IPS-18c (cell line): Measurements from ENCODE around the gene DNAH17.

ENCODE experiments used
- H3K4me3 ChIP-seq: 2 replicates; pipeline ENCODE4 v1.7.0; 2013; ENCODE audit warnings: low read depth, mild to moderate bottlenecking, low read length, moderate library complexity; ENCODE audit not compliant: insufficient read depth
- H3K9me3 ChIP-seq: one replicate; pipeline ENCODE4 v1.6.1; 2013; ENCODE audit warnings: mild to moderate bottlenecking, low read length, moderate library complexity; ENCODE audit not compliant: control insufficient read depth, insufficient read depth

The DNAH17 gene

DNA sequence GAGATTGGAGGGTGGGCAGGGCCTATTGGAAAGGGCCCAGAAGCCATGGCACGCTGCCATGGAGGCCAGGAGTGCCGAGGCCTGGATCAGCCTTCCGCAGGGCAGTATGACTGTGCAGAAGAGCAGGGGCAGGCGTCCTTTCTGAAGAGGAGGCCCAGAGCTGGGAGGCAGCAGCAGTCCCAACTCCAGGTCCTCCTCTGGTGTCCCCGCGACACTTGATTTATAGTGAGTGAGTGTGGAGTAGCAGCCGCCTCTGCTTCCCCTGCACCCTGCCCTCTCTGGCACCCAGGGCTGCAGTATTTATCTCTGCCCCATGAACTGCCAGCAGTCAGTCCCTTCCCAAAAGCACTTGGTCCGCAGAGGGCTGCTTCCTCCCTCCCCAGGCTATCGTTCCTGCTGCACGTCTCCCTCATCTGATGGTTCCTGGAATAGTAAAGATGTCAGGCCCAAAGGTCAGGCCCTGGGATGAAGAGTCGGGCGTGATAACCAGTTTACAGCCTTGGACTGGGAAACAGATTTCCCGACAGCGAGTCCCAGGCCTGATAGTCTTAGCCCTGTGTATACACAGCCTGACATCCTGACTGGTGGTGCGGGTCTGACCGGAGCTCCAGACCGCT is 165.8 kb downstream of the DNAH17 start:
- H3K4me3 ChIP-seq = no peak overlapping the region
- peaks cover 6% of the 10 kb centered on the region for H3K9me3 ChIP-seq

DNA sequence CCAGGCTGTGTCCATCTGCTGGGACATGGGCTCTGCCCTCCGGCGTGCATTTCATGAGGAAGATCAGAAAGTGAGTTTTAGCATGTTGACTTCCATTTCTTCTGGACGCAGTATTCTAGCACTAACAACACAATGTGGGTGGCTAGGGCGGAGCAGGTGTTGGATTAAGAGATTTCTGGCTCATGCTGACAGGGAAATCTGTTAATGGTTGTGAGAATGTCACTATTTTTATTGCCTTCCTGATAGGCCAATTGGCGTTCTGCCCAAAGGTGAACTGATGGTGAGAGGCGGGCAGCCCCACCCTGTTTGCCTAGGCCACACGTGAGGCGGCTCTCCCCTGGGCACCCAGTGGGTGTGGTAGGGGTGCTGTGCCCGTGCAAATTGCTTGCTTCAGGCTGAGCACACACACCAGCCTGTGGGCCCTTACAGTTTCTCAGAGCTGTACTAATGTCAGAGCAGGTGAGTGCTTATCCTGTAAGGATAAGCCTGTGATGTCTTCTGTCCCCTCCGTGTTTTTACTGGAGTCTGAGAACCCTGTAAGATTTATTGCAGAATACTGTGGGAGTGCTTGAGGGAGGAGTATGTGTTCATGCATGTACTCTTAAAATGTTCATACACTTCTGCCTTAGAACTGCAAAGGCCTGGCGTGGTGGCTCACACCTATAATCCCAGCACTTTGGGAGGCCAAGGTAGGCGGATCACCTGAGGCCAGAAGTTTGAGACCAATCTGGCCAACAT is 167.8 kb downstream of the DNAH17 start:
- Histone ChIP-seq H3K9me3 (peaks cover 3% of the 10 kb centered on the region), H3K4me3 (no peak overlapping the region)

DNA sequence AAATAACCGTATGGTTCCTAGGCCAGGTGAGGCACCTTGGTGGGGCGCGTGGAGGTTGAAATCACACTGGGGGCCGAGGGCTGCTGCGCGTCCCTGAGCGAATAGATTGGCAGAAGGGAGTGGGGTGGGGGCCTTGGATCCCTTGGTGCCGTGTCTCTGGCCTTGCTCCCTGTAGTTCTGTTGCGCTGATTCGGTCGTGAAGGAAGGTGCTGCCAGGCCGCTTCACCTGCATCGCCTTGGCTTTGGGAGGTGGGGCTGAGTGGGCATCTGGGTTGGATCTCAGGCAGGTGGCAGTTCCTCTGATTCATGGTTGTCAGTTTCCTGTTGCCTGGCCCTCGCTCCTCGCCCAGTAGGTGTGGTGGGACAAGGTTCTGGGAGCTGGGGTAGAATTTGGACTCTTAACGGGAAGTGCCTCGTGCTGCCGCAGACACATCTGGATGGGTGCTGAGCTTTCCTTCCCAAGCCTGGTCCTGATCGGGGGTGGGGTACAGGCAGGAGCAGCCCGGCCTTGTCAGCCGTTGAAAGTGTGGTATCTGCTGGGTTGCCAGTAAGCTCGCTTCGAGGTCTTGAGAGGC is 168.6 kb downstream of the DNAH17 start:
- Histone ChIP-seq H3K9me3 (peaks cover 3% of the 10 kb centered on the region), H3K4me3 (no peak overlapping the region)

DNA sequence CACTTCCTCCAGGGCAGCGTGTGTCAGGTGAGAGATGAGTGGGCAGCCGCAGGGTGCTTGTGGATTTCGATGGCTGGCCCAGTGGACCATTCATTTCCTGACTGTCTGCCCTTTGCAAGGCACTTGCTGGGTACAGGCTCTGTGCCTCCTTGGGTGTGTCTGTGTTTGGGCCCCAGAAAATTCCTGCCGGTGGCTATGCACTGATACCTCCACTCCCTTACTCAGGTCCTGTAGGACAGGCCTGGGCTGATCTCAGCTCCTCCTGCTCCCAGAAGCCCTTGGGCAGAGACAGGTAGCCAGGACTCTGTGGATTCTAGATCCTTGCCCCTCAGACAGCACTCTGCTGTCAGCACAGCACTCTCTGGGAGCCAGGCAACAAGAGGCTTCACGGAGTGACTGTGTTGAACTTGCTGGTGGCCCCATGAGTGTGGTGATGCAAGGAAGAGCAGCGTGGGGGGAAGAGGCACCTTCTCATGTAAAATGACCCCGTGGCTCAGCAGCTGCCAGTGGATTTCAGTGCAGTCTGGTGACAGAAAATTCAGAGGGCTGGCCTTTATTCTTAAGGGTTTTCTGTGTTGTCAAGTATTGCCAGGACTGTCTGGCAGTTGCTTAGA is 169.7 kb downstream of the DNAH17 start:
- Histone ChIP-seq H3K4me3 (no peak overlapping the region), H3K9me3 (peaks cover 3% of the 10 kb centered on the region)

DNA sequence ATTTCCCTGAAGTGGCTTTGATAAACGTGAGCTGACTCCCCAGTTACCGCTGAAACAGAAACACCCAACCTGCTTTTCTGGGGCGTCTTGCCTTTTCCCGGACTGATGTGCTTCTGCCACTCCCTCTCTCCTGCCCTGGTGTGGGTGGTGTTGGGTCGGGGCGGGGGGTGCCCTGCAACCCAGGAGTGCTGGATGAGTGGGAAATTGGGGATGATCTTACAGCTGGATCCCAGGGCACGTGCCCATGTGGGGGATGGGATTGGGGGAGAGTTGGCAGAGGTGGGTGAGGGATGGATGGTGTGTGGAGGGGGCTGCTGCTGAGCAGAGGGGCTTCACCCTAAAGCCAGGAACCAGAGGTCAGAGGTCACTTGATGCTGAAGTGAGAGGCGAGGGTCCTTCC is 170.3 kb downstream of the DNAH17 start:
- H3K9me3 ChIP-seq = peaks cover 3% of the 10 kb centered on the region

DNA sequence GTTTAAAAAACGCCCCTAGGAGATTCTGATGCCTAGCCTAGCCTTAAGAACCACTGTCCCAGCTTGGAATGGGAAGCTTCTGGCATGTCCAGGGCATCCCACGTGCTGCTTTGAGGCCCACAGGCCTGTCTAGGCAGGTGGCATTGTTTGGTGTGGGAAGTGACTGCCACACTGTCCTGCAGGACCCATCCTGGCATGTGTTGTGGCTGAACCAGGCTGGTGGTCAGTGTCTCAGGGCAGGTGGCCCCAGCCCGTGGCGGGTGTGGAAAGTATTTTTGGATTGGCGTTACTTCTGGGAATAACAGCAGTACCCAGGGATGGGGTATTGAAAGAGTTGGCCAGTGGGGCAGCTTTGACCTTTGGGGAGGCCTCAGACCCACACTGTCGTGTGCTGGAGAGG is 170.8 kb downstream of the DNAH17 start:
- no peak overlapping the region for H3K4me3 ChIP-seq
- H3K9me3 ChIP-seq = peaks cover 3% of the 10 kb centered on the region

More for the DNA sequence above, 170.3 kb downstream of the DNAH17 start:
- H3K4me3 ChIP-seq = no peak overlapping the region

DNA sequence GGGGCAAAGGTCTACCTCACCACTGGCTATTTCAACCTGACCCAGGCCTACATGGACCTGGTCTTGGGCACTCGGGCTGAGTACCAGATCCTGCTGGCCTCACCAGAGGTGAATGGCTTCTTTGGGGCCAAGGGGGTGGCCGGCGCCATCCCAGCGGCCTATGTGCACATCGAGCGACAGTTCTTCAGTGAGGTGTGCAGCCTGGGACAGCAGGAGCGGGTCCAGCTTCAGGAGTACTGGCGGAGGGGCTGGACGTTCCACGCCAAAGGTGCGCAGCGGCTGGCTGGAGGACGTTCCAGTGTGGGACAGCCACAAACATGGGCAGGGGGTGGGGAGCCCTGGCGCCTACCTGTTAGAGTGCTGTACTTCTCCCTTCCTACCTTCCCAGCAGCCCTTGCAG is 173.4 kb downstream of the DNAH17 start:
- peaks cover 2% of the 10 kb centered on the region for H3K9me3 ChIP-seq

DNA sequence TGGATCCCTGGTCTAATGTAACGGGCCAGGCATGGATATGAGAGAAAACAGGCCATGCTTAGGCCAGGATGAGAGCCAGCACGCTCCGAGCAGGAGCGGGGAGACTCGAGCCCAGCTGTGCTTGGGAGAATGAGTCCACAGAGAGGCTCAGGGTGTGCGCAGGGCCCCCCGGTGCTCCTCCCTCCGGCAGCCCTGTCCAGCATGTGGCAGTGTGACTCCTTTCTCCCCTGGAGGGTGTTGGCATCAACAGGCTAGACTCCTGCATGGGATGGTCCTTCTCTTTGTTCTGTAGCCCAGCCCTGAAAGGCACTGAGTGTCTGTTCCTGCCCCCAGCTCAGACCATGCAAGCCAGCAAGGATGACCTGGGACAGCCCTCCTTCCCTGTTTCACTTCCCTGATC is 175.3 kb downstream of the DNAH17 start:
- no peak overlapping the region for H3K4me3 ChIP-seq
- no peaks in the 10 kb centered on the region for H3K9me3 ChIP-seq

More for the DNA sequence above, 173.4 kb downstream of the DNAH17 start:
- no peak overlapping the region; the same call in 1 of the 2 replicates for H3K4me3 ChIP-seq

DNA sequence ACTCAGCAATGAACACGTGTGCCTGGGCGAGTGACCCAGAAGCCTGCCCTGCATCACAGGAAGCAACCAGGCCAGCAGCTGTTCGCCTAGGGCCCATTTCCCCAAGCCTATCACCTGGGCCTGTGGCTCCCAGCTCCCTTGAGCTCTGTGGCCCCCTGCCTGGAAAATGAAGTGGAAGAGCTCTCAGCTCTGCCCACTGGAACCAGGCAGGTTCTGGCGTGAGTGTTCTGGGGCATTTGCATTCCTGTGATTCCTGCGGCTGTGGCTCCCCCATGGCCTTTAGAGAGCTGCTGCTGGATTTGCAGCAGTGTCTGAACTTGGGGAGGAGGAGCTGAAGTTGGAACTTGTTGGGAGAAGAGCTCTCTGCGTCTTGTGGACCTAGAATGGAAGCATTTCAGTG is 175.9 kb downstream of the DNAH17 start:
- Histone ChIP-seq H3K9me3 (no peaks in the 10 kb centered on the region), H3K4me3 (no peak overlapping the region)

DNA sequence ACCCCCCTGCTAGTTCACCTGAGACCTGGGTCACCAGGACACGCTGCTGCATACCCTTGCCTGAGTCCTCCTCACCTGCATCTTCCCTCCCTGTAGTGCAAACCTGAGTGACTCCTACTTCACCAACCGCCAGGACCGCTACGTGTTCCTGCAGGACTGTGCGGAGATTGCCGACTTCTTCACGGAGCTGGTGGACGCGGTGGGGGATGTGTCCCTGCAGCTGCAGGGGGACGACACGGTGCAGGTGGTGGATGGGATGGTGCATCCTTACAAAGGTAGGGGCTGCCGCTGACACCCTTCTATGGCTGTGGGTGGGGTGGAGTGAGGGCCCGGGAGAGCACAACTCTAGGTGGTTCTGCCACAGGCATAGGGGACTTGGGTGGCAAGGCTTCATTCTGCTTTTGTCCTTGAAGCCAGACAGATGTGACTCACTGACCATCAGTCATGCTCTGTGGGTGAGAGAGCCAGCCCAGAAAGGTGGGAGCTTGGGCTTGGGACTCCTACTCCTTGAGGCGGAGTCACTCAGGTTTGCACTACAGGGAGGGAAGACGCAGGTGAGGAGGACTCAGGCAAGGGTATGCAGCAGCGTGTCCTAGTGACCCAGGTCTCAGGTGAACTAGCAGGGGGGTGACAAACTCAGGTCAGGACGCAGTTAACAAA is 176.5 kb downstream of the DNAH17 start:
- Histone ChIP-seq H3K4me3 (no peak overlapping the region), H3K9me3 (no peaks in the 10 kb centered on the region)

DNA sequence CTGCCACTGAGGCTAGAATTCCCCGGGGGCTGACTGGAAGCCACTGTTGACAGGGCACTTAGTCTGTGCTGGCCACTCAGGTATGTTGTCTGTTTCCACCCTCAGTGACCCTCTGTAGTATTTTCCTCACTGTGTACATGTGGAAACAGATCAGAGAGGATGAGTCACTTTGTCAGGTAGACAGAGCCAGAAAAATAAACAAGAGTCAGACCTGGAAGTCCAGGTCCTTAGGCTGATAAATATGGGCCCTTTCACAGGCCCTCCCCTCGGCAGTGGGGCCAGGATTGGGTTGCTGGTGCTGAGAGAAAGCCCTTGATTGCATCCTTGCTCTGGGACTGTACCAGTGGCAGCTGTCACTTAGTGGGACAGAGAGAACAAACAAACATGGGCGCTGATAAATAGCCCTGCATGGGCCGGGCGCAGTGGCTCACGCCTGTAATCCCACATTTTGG is 177.5 kb downstream of the DNAH17 start:
- Histone ChIP-seq H3K9me3 (no peaks in the 10 kb centered on the region), H3K4me3 (no peak overlapping the region)

DNA sequence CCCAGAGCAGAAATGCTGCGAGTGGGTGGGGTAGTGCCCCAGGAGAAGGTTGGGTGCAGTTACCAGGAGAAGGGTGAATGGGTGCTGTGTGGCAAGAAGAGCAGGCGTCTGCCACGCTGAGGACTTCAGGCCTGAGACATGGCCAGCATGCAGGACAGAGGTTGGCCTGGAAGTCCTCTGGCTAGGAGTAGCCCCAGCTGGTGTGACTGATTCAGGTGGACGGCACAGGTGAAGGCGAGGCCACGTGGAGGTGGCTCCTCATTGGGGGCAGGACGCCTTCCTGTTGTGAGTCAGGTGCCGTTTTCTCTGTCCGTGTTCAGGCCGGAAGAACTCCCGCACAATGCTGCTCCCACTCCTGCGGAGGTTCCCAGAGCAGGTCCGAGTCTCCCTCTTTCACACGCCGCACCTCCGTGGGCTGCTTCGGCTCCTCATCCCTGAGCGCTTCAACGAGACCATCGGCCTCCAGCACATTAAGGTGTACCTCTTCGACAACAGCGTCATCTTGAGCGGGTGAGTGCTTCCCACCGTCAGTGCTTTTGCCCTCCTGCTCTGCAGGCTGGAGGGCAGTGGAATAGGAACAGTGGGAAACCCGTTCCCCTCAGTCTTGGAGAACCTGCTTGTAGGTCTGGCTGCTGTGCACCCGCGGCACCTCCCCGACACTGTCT is 178.0 kb downstream of the DNAH17 start:
- Histone ChIP-seq H3K9me3 (no peaks in the 10 kb centered on the region), H3K4me3 (no peak overlapping the region)

DNA sequence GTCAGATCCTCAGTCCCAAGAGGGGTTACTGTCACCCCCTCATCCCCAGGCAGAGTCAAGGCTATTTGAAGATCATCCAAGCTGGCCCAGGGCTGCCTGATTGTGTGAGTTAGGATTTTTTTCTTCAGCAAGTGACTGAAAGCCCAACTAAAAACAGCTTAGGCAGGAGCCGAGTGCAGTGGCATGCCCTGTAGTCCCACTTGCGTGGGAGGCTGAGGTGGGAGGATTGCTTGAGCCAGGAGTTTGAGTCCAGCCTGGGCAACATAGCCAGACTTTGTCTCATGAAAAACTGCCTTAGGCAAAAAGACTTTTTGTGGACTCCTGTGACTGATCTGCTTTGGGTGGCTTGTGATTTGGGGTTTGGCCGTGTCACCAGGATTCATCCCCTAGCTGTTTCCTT is 178.8 kb downstream of the DNAH17 start:
- no peaks in the 10 kb centered on the region for H3K9me3 ChIP-seq
- no peak overlapping the region for H3K4me3 ChIP-seq

DNA sequence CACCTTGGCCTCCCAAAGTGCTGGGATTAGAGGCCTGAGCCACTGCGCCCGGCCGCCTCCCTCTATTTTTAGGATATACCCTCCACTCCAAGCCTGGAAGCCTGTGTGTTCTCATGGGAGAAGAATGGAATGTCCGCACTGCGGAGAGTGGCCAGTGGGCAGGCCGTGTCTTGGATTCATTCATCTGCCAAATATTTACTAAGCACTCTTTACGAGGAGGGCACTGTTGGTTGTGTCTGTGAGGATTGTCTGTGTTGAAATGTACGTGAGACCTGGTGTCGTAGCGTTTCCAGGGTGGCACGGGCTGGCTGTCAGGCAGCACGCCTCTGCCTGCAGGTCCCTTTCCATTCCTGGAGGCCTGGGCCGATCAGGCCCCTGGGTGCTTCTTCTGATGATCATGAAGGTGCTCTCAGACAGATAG is 179.5 kb downstream of the DNAH17 start:
- Histone ChIP-seq H3K9me3 (no peaks in the 10 kb centered on the region), H3K4me3 (no peak overlapping the region)

DNA sequence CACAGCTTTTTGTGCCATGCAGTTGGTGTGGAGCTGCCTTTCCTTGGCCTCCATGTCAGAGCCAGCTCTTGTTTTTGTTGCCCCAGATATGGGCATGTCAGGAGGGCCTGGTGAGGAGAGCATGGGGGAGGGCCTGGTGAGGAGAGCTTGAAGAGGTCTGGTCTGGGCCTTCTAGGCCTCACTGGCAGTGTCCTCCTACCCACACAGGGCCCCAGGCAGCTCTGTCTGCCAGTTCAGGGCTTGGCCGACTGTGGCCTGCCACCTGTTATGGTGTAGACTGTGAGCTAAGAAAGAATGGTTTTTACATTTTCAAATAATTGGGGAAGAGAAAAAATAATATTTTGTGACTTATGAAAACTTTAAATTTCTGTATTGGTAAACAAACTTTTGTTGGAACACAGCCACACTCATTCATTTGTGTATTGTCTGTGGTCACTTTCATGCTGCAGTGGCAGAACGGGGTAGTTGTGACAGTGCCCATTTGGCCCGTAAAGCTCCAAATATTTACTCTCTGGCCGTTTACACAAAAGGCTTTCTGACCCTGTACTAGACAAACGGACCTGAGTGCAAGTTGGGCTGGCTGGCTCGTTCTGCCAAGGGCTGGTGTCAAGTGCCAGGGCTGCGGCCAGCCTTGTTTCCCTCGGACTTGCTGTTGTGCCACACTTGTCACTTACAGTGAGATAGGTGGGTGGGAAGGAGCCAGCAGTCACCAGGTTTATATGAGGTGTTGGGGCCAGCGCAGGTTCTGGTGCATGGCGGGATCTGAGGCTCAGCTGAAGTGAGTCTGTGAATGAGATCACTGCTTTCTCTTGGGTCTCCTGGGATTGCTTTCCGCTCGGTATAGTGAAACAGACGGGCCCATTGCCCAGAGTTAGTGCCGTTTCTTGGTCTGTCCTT is 180.5 kb downstream of the DNAH17 start:
- H3K9me3 ChIP-seq = no peaks in the 10 kb centered on the region

DNA sequence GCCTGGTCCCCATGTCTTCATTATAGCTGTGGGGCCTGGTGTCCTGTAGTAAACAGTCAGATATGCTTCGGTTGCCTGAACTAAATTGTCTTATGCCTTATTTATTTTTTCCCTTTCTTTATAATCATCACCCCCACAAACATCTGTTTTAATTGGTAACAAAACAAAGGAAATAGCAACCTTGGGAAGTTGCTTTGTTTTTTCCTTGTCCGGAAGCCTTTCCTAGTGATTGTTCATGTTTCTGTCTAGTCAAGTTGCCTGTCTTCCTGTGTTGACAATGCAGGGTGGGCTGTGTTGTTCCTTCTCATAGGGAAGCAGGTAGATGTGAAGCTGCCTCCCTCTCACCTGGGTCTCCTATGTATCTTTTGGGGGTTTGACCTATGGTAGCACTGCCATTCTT is 182.0 kb downstream of the DNAH17 start:
- Histone ChIP-seq H3K4me3 (no peak overlapping the region), H3K9me3 (no peaks in the 10 kb centered on the region)

More for the DNA sequence above, 180.5 kb downstream of the DNAH17 start:
- H3K4me3 ChIP-seq = no peak overlapping the region
